H1 (cell line): Measurements from ENCODE around the gene PNISR. TPM values are rescaled to one million over a fixed set of nuclear protein-coding genes. Genes with fewer than 3 reads are reported as not detected.

Source experiments
- CTCF ChIA-PET: fragments of 300-600 bp; sonication (Branson Sonifier 250); formaldehyde crosslinking; loops from one replicate; lab custom pipeline; 2021; ENCODE audit not compliant: partially characterized antibody; lab: Charles Lee
- POLR2A ChIA-PET: fragments of 300-600 bp; sonication (Branson Sonifier 250); formaldehyde crosslinking; loops from one replicate; lab custom pipeline; 2021; ENCODE audit warnings: inconsistent platforms; ENCODE audit not compliant: partially characterized antibody; lab: Charles Lee
- DNase-seq, 2 experiments: peaks; one replicate each; pipeline versions ENCODE4 v3.0.0 to v3.0.0-alpha.2; 2010 to 2022; ENCODE audit warnings: low spot score in 2 of 2, low read depth in 1 of 2, mixed read lengths in 1 of 2
- FAIRE-seq: peaks from 2 replicates; lab custom pipeline; 2011; peaks lifted over from hg19 to GRCh38; lab: Jason Lieb, UNC
- H2AFZ ChIP-seq: 2 replicates; pipeline ENCODE4 v1.8.1; 2012; ENCODE audit warnings: low read length, inconsistent platforms
- H2AK5ac ChIP-seq: 2 replicates; pipeline ENCODE4 v1.6.1; 2013; ENCODE audit warnings: low read depth, low read length
- H2BK120ac ChIP-seq: replicated peaks from 2 replicates; pipeline ENCODE3; 2013; ENCODE audit warnings: low read depth, low read length, inconsistent platforms
- H2BK12ac ChIP-seq: 2 replicates; pipeline ENCODE4 v1.6.1; 2013; ENCODE audit warnings: low read depth, low read length
- H2BK15ac ChIP-seq: 2 replicates; pipeline ENCODE4 v1.6.1; 2013; ENCODE audit warnings: low read length
- H2BK20ac ChIP-seq: 2 replicates; pipeline ENCODE4 v1.6.1; 2013; ENCODE audit warnings: low read length
- H2BK5ac ChIP-seq: 2 replicates; pipeline ENCODE4 v1.6.1; 2013; ENCODE audit warnings: low read depth, low read length
- H3K14ac ChIP-seq: 2 replicates; pipeline ENCODE4 v1.6.1; 2013; ENCODE audit warnings: inconsistent platforms; ENCODE audit not compliant: insufficient read length
- H3K18ac ChIP-seq: 2 replicates; pipeline ENCODE4 v1.6.1; 2013; ENCODE audit warnings: low read length; ENCODE audit errors: extremely low read depth
- H3K23ac ChIP-seq: 2 replicates; pipeline ENCODE4 v1.6.1; 2013; ENCODE audit warnings: inconsistent platforms; ENCODE audit not compliant: insufficient read length
- H3K23me2 ChIP-seq: 2 replicates; pipeline ENCODE4 v1.6.1; 2013; ENCODE audit warnings: low read depth, low read length
- H3K27ac ChIP-seq: 2 replicates; pipeline ENCODE4 v1.6.1; 2011; ENCODE audit warnings: low read depth, low read length, inconsistent platforms
- H3K27me3 ChIP-seq, 4 experiments: replicated peaks in 1 of 4; 1 replicate in 1 of 4; 2 replicates in 3 of 4; pipeline versions ENCODE4 v1.6.1 to v1.8.1; 2011 to 2013; ENCODE audit warnings: low read length in 3 of 4, mild to moderate bottlenecking in 3 of 4, inconsistent platforms in 2 of 4, mixed read lengths in 2 of 4, moderate library complexity in 1 of 4; ENCODE audit not compliant: control insufficient read depth in 3 of 4, insufficient read depth in 3 of 4; ENCODE audit errors: extremely low read depth in 1 of 4
- H3K36me3 ChIP-seq, 4 experiments: 2 replicates each; pipeline versions ENCODE4 v1.6.1 to v1.8.1; 2011 to 2013; ENCODE audit warnings: mild to moderate bottlenecking in 4 of 4, low read length in 3 of 4, moderate library complexity in 2 of 4, control low read depth in 1 of 4, inconsistent platforms in 1 of 4; ENCODE audit not compliant: insufficient read depth in 4 of 4, control insufficient read depth in 2 of 4
- H3K4ac ChIP-seq: replicated peaks from 2 replicates; pipeline ENCODE3; 2013; ENCODE audit warnings: low read length, low read depth, mixed read lengths, inconsistent platforms; ENCODE audit not compliant: insufficient read length
- H3K4me1 ChIP-seq, 4 experiments: replicated peaks in 1 of 4; 1 replicate in 1 of 4; 2 replicates in 3 of 4; pipeline versions ENCODE4 v1.6.1 to v1.8.1; 2011 to 2013; ENCODE audit warnings: low read length in 3 of 4, inconsistent platforms in 2 of 4, mixed read lengths in 1 of 4; ENCODE audit not compliant: insufficient read depth in 4 of 4, control insufficient read depth in 3 of 4
- H3K4me2 ChIP-seq, 2 experiments: 2 replicates each; pipeline versions ENCODE4 v1.6.1 to v1.8.1; 2011 to 2013; ENCODE audit warnings: low read depth in 2 of 2, low read length in 2 of 2, control low read depth in 1 of 2, inconsistent platforms in 1 of 2, mild to moderate bottlenecking in 1 of 2; ENCODE audit not compliant: insufficient read depth in 1 of 2
- H3K4me3 ChIP-seq, 4 experiments: fragments of 200-600, 300-600 bp in 1 of 4; sonication (generic), shearing (Covaris generic), sonication (Bioruptor Twin) in 1 of 4; 2 replicates each; pipeline versions ENCODE4 v1.5.1 to v1.8.1; 2011 to 2016; ENCODE audit warnings: low read length in 4 of 4, low read depth in 3 of 4, control low read depth in 2 of 4, inconsistent platforms in 2 of 4, mild to moderate bottlenecking in 2 of 4, mixed read lengths in 1 of 4, moderate library complexity in 1 of 4; ENCODE audit not compliant: insufficient read depth in 2 of 4; ENCODE audit errors: extremely low read depth in 1 of 4
- H3K56ac ChIP-seq: replicated peaks from 2 replicates; pipeline ENCODE3; 2013; ENCODE audit warnings: low read depth, mild to moderate bottlenecking, mixed read lengths, low read length, inconsistent platforms; ENCODE audit not compliant: insufficient read length
- H3K79me1 ChIP-seq: 2 replicates; pipeline ENCODE4 v1.6.1; 2013; ENCODE audit warnings: low read depth, low read length, control low read depth
- H3K79me2 ChIP-seq, 2 experiments: 2 replicates each; pipeline versions ENCODE4 v1.6.1 to v1.8.1; 2012 to 2013; ENCODE audit warnings: low read length in 2 of 2, mild to moderate bottlenecking in 2 of 2, inconsistent platforms in 1 of 2; ENCODE audit not compliant: insufficient read depth in 2 of 2, control insufficient read depth in 1 of 2
- H3K9ac ChIP-seq, 4 experiments: replicated peaks in 1 of 4; 1 replicate in 1 of 4; 2 replicates in 3 of 4; pipeline versions ENCODE4 v1.6.1 to v1.8.1; 2011 to 2013; ENCODE audit warnings: low read depth in 3 of 4, low read length in 3 of 4, control low read depth in 2 of 4, mild to moderate bottlenecking in 2 of 4, moderate library complexity in 2 of 4, inconsistent platforms in 1 of 4; ENCODE audit errors: extremely low read depth in 1 of 4
- H3K9me3 ChIP-seq, 2 experiments: 2 replicates each; pipeline versions ENCODE4 v1.6.1 to v1.8.1; 2012 to 2013; ENCODE audit warnings: mild to moderate bottlenecking in 2 of 2, moderate library complexity in 2 of 2, control low read depth in 1 of 2, inconsistent platforms in 1 of 2, low read depth in 1 of 2, low read length in 1 of 2, mixed read lengths in 1 of 2; ENCODE audit not compliant: insufficient read depth in 2 of 2
- H4K20me1 ChIP-seq, 2 experiments: replicated peaks in 1 of 2; 2 replicates each; pipeline versions ENCODE3 to v1.8.1; 2011 to 2013; ENCODE audit warnings: inconsistent platforms in 2 of 2, low read length in 2 of 2, mild to moderate bottlenecking in 1 of 2; ENCODE audit not compliant: insufficient read depth in 2 of 2, control insufficient read depth in 1 of 2
- H4K5ac ChIP-seq: 2 replicates; pipeline ENCODE4 v1.6.1; 2013; ENCODE audit warnings: low read length, low read depth, mixed read lengths, inconsistent platforms; ENCODE audit not compliant: insufficient read length
- H4K8ac ChIP-seq: 2 replicates; pipeline ENCODE4 v1.8.0; 2013; ENCODE audit warnings: mild to moderate bottlenecking, moderate library complexity, low read length, inconsistent platforms; ENCODE audit not compliant: insufficient read depth; ENCODE audit errors: extremely low read depth
- H4K91ac ChIP-seq: replicated peaks from 2 replicates; pipeline ENCODE3; 2013; ENCODE audit warnings: low read length, mixed read lengths, inconsistent platforms; ENCODE audit not compliant: insufficient read length
- CBX5 ChIP-seq: fragments of 300-800, 300-1000 bp; sonication (generic); IDR thresholded peaks from 2 replicates; pipeline ENCODE4 v1.7.1; 2016; ENCODE audit warnings: antibody characterized with exemption, low read length, low read depth
- CEBPB ChIP-seq: IDR thresholded peaks from 2 replicates; pipeline ENCODE4 v1.6.1; 2012; ENCODE audit warnings: low read depth, low read length
- KDM5A ChIP-seq: fragments of 200-600 bp; IDR thresholded peaks from 2 replicates; pipeline ENCODE4 v1.7.1; 2012; ENCODE audit warnings: mild to moderate bottlenecking, low read length, inconsistent platforms, mixed read lengths
- NANOG ChIP-seq: IDR thresholded peaks from 2 replicates; pipeline ENCODE4 v1.6.1; 2011; ENCODE audit warnings: low read length, low read depth, mild to moderate bottlenecking, inconsistent platforms; ENCODE audit not compliant: insufficient read depth, poor library complexity, severe bottlenecking
- RBBP5 ChIP-seq: IDR thresholded peaks from 2 replicates; pipeline ENCODE4 v1.7.1; 2012; ENCODE audit warnings: low read depth, mild to moderate bottlenecking, inconsistent platforms, low read length, moderate library complexity, borderline replicate concordance
- RNF2 ChIP-seq: fragments of 200-900, 300-1000 bp; sonication (generic); IDR thresholded peaks from 2 replicates; pipeline ENCODE4 v1.7.1; 2016; ENCODE audit warnings: borderline replicate concordance, low read depth, mild to moderate bottlenecking, antibody characterized with exemption, low read length; ENCODE audit not compliant: poor library complexity, severe bottlenecking; ENCODE audit errors: missing control alignments
- TBP ChIP-seq: IDR thresholded peaks from 2 replicates; pipeline ENCODE4 v1.6.1; 2011; ENCODE audit warnings: low read depth, low read length, improper control_type of control experiment
- WGBS, 2 experiments: shearing (Covaris generic) in 1 of 2; methylation state at CpG; one replicate each; pipeline versions ENCODE4 v1.1.6 to v1.1.7; 2013 to 2015; ENCODE audit warnings: low lambda C conversion rate in 2 of 2, mixed read lengths in 2 of 2, inconsistent platforms in 1 of 2, low coverage in 1 of 2, missing lambda C conversion rate in 1 of 2; ENCODE audit not compliant: insufficient replicate concordance in 2 of 2, insufficient coverage in 1 of 2, insufficient read length in 1 of 2; ENCODE audit errors: extremely low coverage in 1 of 2, missing lambda C conversion rate in 1 of 2; 5-methylcytosine and 5-hydroxymethylcytosine counted together
- polyA plus RNA-seq, 7 experiments: library from polyadenylated mRNA; depleted of rRNA in 3 of 7; stranded (reverse) in 5 of 7; unstranded in 2 of 7; fragments of >200 nt in 5 of 7; fragments of 200-250 nt in 2 of 7; gene quantifications; 1 replicate in 5 of 7; 2 replicates in 1 of 7; 4 replicates in 1 of 7; pipeline versions ENCODE4 v1.2.1 to v1.2.3, GENCODE V29; 2011 to 2013; ENCODE audit warnings: missing spikeins in 2 of 7, mixed read lengths in 2 of 7
- total RNA-seq: library from RNA; stranded (reverse); fragmentation: NEBNext Ultra II Directional; extraction: Animal tissue kit (Norgen Biotek cat#: 25700); gene quantifications from 2 replicates; pipeline ENCODE4 v1.2.1, GENCODE V29; 2021

The PNISR gene
- total and polyA plus RNA-seq, 2 of the 8 experiments (the other 6 are each of a cell fraction or from before 2014, with no cell fraction given) = 41.1 to 134 TPM

GRCh38 chr6:99353126-99353525 is 72.0 kb downstream of the PNISR start:
- no peak overlapping the region for H3K56ac ChIP-seq
- no peak overlapping the region for H3K23ac ChIP-seq
- no peak overlapping the region for H3K27ac ChIP-seq
- H3K4ac ChIP-seq = no peak overlapping the region
- H3K4me1 ChIP-seq = peaks cover 0 to 6% (median 3%) of the 10 kb centered on the region in 4 experiments; a peak in 6 of 7 replicates
- no peak overlapping the region for H2AFZ ChIP-seq
- no peak overlapping the region for H4K5ac ChIP-seq
- H3K79me2 ChIP-seq = 0 out of 4 replicates have a peak, but pooled peaks cover 0 to 2% of the 10 kb centered on the region in 2 experiments
- no peak overlapping the region for H2BK20ac ChIP-seq
- H4K91ac ChIP-seq = no peak overlapping the region
- H3K18ac ChIP-seq = no peak overlapping the region
- H3K14ac ChIP-seq = no peak overlapping the region
- no peak overlapping the region for H2AK5ac ChIP-seq
- H3K4me2 ChIP-seq = no peak overlapping the region
- no peak overlapping the region for H3K9ac ChIP-seq
- no peak for FAIRE-seq
- H3K23me2 ChIP-seq = peaks cover 8% of the 10 kb centered on the region
- WGBS, 2 experiments = 87% methylated on average over 9 of the region's 9 CpGs; no CpG with 5 or more reads in 1 of the 2 experiments
- no peaks in the 10 kb centered on the region; a peak in 1 of 7 replicates for H3K27me3 ChIP-seq
- H3K9me3 ChIP-seq = no peaks in the 10 kb centered on the region
- DNase-seq = no peak
- H2BK12ac ChIP-seq = no peak overlapping the region
- H4K20me1 ChIP-seq = no peaks in the 10 kb centered on the region
- ChIA-PET CTCF (interaction anchor here (0.6 to 4.1 kb wide), 9 partner anchors 8 to 163 kb away, joined by 3 to 16 read pairs (median 5); partner anchors contain the start of gene PNISR), POLR2A (interaction anchor here (1.0 to 1.4 kb wide), 3 partner anchors 8 to 71 kb away, joined by 3 read pairs; no protein-coding TSS in a partner anchor)
- H4K8ac ChIP-seq = no peak overlapping the region
- no peak overlapping the region for H2BK5ac ChIP-seq
- H3K4me3 ChIP-seq = no peak overlapping the region
- H3K36me3 ChIP-seq = no peaks in the 10 kb centered on the region
- no peak overlapping the region for H2BK15ac ChIP-seq
- no peaks in the 10 kb centered on the region for H3K79me1 ChIP-seq
- no peak overlapping the region for H2BK120ac ChIP-seq
- no peak for TF ChIP-seq CBX5
- TF ChIP-seq RNF2 = no peak
- TF ChIP-seq RBBP5 = no peak
- no peak for TF ChIP-seq KDM5A
- TF ChIP-seq NANOG = no peak
- TF ChIP-seq TBP = no peak
- no peak for TF ChIP-seq CEBPB
